IPS-18c (cell line): ENCODE results near the gene PLA2G7.

ENCODE experiments used
- H3K4me3 ChIP-seq: 2 replicates; pipeline ENCODE4 v1.7.0; 2013; ENCODE audit warnings: low read depth, mild to moderate bottlenecking, low read length, moderate library complexity; ENCODE audit not compliant: insufficient read depth
- H3K9me3 ChIP-seq: one replicate; pipeline ENCODE4 v1.6.1; 2013; ENCODE audit warnings: mild to moderate bottlenecking, low read length, moderate library complexity; ENCODE audit not compliant: control insufficient read depth, insufficient read depth

PLA2G7 gene

GRCh38 chr6:46657642-46658041 lies 77.5 kb downstream of the PLA2G7 start:
- Histone ChIP-seq H3K4me3 (no peak overlapping the region), H3K9me3 (no peaks in the 10 kb centered on the region)

GRCh38 chr6:46655803-46656202 lies 79.4 kb downstream of the PLA2G7 start:
- H3K4me3 ChIP-seq, result no peak overlapping the region
- H3K9me3 ChIP-seq, result no peaks in the 10 kb centered on the region
